Measurements from ENCODE around the gene GFOD2. TPM values are rescaled to one million over a fixed set of nuclear protein-coding genes. Genes with fewer than 3 reads are reported as not detected.

GFOD2 gene
- total and polyA plus RNA-seq, 2 of the 8 experiments (the other 6 are each of a cell fraction or from before 2014, with no cell fraction given): 21.4 to 33.2 TPM

- Histone ChIP-seq H3K4me2 (ENCODE audit: insufficient read depth in 1 of 2, low read depth in 2 of 2, low read length in 2 of 2) (no peak overlapping the region), H3K9ac (replicated peaks in 1 of 4; ENCODE audit: extremely low read depth in 1 of 4, low read depth in 3 of 4, low read length in 3 of 4) (no peak overlapping the region), H3K18ac (ENCODE audit: extremely low read depth, low read length) (no peak overlapping the region), H3K79me2 (ENCODE audit: control insufficient read depth in 1 of 2, insufficient read depth in 2 of 2, low read length in 2 of 2) (peaks cover 7 to 64% of the 10 kb centered on the region in 2 experiments; a peak in 3 of 4 replicates), H3K36me3 (ENCODE audit: control insufficient read depth in 2 of 4, insufficient read depth in 4 of 4, low read length in 3 of 4) (no peaks in the 10 kb centered on the region; a peak in 1 of 8 replicates), H3K4me1 (replicated peaks in 1 of 4; ENCODE audit: control insufficient read depth in 3 of 4, insufficient read depth in 4 of 4, low read length in 3 of 4) (peaks cover 4 to 10% (median 8%) of the 10 kb centered on the region in 4 experiments; a peak in 4 of 7 replicates), H2AFZ (ENCODE audit: low read length) (no peak overlapping the region), H3K4me3 (ENCODE audit: extremely low read depth in 1 of 4, insufficient read depth in 2 of 4, low read depth in 3 of 4, low read length in 4 of 4) (no peak overlapping the region), H3K9me3 (ENCODE audit: insufficient read depth in 2 of 2, low read depth in 1 of 2, low read length in 1 of 2) (no peaks in the 10 kb centered on the region), H2BK20ac (ENCODE audit: low read length) (no peak overlapping the region), H2BK5ac (ENCODE audit: low read depth, low read length) (no peak overlapping the region), H4K8ac (ENCODE audit: extremely low read depth, insufficient read depth, low read length) (no peak overlapping the region), H2BK15ac (ENCODE audit: low read length) (no peak overlapping the region), H4K20me1 (replicated peaks in 1 of 2; ENCODE audit: control insufficient read depth in 1 of 2, insufficient read depth in 2 of 2, low read length in 2 of 2) (peaks cover 0 to 7% of the 10 kb centered on the region in 2 experiments), H3K56ac (replicated peaks; ENCODE audit: insufficient read length, low read depth, low read length) (no peak overlapping the region), H3K4ac (replicated peaks; ENCODE audit: insufficient read length, low read depth, low read length) (no peak overlapping the region), H4K91ac (replicated peaks; ENCODE audit: insufficient read length, low read length) (no peak overlapping the region), H3K23me2 (ENCODE audit: low read depth, low read length) (peaks cover 16% of the 10 kb centered on the region), H4K5ac (ENCODE audit: insufficient read length, low read depth, low read length) (no peak overlapping the region), H2AK5ac (ENCODE audit: low read depth, low read length) (no peak overlapping the region), H3K27me3 (replicated peaks in 1 of 4; ENCODE audit: control insufficient read depth in 3 of 4, extremely low read depth in 1 of 4, insufficient read depth in 3 of 4, low read length in 3 of 4) (no peaks in the 10 kb centered on the region; a peak in 1 of 7 replicates), H2BK12ac (ENCODE audit: low read depth, low read length) (no peak overlapping the region), H3K23ac (ENCODE audit: insufficient read length) (no peak overlapping the region), H2BK120ac (replicated peaks; ENCODE audit: low read depth, low read length) (no peak overlapping the region), H3K14ac (ENCODE audit: insufficient read length) (no peak overlapping the region), H3K27ac (ENCODE audit: low read depth, low read length) (no peak overlapping the region), H3K79me1 (ENCODE audit: low read depth, low read length) (no peaks in the 10 kb centered on the region; the same call in none of the 2 replicates)
- 93% methylated on average over 2 of the region's 2 CpGs; no CpG with 5 or more reads in 1 of the 2 experiments for WGBS, 2 experiments (ENCODE audit: extremely low coverage in 1 of 2, insufficient coverage in 1 of 2, insufficient read length in 1 of 2, insufficient replicate concordance in 2 of 2, low coverage in 1 of 2, low lambda C conversion rate in 2 of 2, missing lambda C conversion rate in 1 of 2)
- POLR2A ChIA-PET (ENCODE audit: partially characterized antibody): no interaction called here
- DNase-seq (ENCODE audit: low read depth in 1 of 2, low spot score in 2 of 2) (no peak), FAIRE-seq (no peak)
- CTCF ChIA-PET (ENCODE audit: partially characterized antibody): interaction anchor here (0.9 to 5.8 kb wide), 4 partner anchors 18 to 52 kb away, joined by 3 to 34 read pairs (median 4); no protein-coding TSS in a partner anchor
- TF ChIP-seq POLR2A (IDR thresholded peaks at IDR 0.05; ENCODE audit: control extremely low read depth in 1 of 2, low read depth in 2 of 2, low read length in 2 of 2) (no peak), KDM5A (IDR thresholded peaks at IDR 0.05; ENCODE audit: low read length) (no peak), SUZ12 (IDR thresholded peaks at IDR 0.05; ENCODE audit: low read length) (no peak), PHF8 (conservative IDR thresholded peaks at IDR 0.05; ENCODE audit: low read depth, low read length) (no peak), GABPA (IDR thresholded peaks at IDR 0.05; ENCODE audit: borderline replicate concordance, insufficient read depth, low read length) (no peak), BCL11A (IDR thresholded peaks at IDR 0.05; ENCODE audit: low read depth in 2 of 2, low read length in 2 of 2) (no peak), SP1 (IDR thresholded peaks at IDR 0.05; ENCODE audit: low read depth, low read length) (no peak), USF2 (IDR thresholded peaks at IDR 0.05; ENCODE audit: low read length) (no peak), MAFK (IDR thresholded peaks at IDR 0.05; ENCODE audit: low read depth, low read length) (no peak)
Observed at GRCh38 chr16:67716097-67716496, 3.0 kb downstream of the GFOD2 start.

Measured in H1 (cell line).